Choroid plexus epithelial cell (primary cell): ENCODE results near the gene MYOG.
A peak's percentile ranks its signal among the peaks of the same experiment; 100 is the strongest.

Source experiments
- DNase-seq: peaks from one replicate; pipeline ENCODE4 v3.0.0-alpha.2; 2010; ENCODE audit warnings: low read depth
- H3K4me3 ChIP-seq: 2 replicates; pipeline ENCODE4 v1.5.1; 2011; ENCODE audit warnings: low read depth, mild to moderate bottlenecking, control low read depth, low read length, moderate library complexity
- TF ChIP-seq, protein P1 (sequence below): conservative IDR thresholded peaks from 2 replicates; pipeline ENCODE4 v1.5.1; 2011; ENCODE audit warnings: low read depth, mild to moderate bottlenecking, control low read depth, inconsistent platforms, low read length, moderate library complexity

The MYOG gene

DNA sequence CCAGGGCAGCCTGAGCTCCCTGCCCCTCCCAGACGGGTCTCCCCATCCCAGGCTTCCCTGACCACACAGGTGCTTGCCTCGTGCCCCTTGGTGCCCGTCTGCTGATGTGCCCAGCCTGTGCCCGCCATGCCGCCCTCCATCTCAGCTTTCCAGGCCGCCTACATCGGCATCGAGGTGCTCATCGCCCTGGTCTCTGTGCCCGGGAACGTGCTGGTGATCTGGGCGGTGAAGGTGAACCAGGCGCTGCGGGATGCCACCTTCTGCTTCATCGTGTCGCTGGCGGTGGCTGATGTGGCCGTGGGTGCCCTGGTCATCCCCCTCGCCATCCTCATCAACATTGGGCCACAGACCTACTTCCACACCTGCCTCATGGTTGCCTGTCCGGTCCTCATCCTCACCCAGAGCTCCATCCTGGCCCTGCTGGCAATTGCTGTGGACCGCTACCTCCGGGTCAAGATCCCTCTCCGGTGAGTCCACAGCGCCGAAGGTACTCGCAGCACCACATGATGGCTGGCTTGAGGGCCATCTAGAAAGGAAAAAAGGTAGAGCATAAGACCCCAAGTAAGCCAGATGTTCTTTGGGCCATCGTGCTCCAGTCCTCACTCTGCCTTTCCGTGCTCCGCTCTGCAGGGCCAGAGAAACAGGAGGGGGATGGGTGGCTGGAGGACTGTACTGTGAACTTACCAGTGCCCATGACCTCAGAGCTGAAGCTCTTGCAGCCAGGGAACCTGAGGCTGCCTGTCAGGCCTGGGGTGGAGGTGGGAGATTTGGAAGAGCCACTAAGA lies 43.1 kb upstream of the MYOG start:
- DNase-seq: no peak
- TF ChIP-seq, protein P1, sequence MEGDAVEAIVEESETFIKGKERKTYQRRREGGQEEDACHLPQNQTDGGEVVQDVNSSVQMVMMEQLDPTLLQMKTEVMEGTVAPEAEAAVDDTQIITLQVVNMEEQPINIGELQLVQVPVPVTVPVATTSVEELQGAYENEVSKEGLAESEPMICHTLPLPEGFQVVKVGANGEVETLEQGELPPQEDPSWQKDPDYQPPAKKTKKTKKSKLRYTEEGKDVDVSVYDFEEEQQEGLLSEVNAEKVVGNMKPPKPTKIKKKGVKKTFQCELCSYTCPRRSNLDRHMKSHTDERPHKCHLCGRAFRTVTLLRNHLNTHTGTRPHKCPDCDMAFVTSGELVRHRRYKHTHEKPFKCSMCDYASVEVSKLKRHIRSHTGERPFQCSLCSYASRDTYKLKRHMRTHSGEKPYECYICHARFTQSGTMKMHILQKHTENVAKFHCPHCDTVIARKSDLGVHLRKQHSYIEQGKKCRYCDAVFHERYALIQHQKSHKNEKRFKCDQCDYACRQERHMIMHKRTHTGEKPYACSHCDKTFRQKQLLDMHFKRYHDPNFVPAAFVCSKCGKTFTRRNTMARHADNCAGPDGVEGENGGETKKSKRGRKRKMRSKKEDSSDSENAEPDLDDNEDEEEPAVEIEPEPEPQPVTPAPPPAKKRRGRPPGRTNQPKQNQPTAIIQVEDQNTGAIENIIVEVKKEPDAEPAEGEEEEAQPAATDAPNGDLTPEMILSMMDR: no peak
- H3K4me3 ChIP-seq: no peak overlapping the region

DNA sequence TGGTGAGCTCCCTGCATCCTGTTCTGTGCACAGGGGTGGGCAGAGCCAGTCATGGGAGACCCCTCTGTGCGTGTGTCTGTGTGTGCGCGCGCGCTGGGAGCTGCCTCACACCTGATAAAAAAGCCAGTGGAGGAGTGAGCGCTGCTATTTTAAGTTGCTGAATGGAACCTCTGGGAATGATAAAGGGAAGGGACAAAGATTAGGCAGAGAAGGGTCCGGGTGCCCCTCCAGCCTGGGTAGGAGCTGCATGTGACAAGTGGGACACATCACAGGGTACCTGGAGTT lies 42.6 kb upstream of the MYOG start:
- peak overlapping the region; percentile 17 for H3K4me3 ChIP-seq
- TF ChIP-seq, protein P1: no peak

DNA sequence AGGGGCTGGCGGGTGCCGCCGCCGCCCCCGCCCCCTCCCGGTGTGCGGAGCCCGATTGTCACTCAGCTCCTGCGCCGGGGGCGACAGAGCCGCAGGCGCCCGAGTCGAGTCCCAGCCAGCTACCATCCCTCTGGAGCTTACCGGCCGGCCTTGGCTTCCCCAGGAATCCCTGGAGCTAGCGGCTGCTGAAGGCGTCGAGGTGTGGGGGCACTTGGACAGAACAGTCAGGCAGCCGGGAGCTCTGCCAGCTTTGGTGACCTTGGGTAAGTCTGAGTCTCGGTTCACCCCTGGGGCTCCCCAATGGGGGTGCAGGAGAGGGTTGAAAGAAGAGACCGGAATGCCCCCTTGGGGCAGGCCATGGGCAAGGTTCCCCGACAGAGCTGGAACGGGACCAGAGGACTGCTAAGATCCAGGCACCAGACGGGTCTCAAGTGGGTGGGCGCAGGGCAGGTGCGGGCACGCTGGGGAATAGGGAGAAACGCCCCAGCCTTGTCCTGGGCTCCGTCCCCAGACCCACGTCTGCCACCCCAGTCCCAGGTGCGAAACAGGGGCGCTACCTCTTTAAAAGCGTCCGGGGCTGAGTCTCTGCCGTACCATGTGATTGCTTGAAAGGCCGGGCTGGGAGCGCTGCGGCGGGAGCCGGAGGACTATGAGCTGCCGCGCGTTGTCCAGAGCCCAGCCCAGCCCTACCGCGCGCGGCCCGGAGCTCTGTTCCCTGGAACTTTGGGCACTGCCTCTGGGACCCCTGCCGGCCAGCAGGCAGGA lies 42.0 kb upstream of the MYOG start, which contains the start of gene ADORA1:
TSS of gene ADORA1 (plus strand) at position 61 of the 765 bp plus-strand sequence. CDS start 1,116 bp downstream, outside the sequence.
- TF ChIP-seq, protein P1: no peak
- peak within 1 kb of the TSS; percentile 33 for H3K4me3 ChIP-seq
- DNase-seq: peak; percentile 57

More for the DNA sequence above, 42.6 kb upstream of the MYOG start:
- no peak for DNase-seq

DNA sequence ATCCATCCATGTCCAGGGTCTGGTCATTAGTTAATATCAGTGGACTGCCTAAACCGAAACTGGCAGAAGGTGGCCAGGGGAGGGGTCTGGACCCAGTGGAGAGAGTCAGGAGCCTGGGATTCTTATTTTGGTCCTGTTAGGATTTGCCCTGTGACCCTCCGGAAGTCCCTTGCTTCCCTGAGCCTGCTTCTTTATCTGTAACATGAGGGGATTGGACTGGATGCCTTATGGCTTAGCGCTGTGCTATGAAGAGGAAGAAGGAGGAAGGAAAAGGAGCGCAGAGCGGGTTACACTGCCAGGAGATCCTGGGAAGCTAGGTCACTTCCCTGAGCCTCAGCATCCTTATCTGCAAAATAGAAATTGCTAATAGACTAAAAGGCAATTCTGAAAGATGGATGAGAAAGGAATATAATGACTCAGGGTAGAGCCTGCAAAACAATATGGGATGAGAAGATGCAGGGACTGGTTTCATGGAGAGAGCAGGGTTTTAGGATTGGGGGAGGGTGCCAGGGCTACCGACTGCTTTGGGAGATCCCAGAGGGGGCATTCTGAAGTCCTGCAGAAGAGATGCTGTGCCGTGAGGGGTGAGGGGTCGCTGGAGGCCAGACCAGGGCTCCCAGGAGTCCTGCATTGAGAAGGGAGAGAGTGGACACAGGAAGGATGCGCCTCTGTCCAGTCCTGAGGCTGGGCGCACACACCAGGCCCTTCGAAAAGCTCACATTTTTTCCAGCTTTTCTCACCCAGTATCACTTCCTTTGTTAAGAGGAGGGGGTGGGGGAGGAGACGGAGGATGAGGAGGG lies 41.3 kb upstream of the MYOG start:
- DNase-seq: no peak
- TF ChIP-seq, protein P1: no peak
- H3K4me3 ChIP-seq: no peak overlapping the region

DNA sequence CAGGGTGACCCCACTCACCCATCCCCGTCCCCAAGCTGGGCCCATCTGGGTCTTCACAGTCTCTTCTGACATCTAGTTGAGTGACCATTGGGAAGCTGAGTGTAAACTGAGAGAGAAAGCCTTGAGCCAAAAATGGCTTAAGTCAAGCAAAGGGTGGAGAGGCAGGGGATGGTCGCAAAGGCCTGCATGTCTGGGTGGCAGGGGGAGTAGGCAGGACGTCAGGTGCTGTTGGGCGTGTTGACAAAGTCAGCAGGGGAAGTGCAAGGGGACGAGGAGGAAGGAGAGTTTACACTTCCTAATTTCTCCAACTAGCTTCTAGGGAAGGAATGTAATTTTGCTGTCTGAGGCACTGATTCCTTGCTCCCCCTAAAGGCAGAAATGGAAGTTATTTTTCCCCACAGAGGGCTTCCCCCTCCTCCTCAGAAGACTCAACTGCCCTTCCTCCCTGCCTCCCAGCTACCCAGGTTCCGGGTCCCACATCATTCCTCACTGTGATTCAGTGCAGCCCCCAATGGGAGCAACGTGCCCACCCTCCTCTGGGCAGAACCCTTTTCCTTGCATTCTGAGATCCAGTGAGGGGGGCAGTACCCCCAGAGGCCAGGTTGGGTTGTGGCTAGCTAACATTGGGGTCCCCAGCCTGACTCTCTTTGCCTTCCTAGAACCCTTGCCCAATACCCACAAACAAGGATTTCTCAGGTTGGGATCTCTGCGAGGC lies 40.5 kb upstream of the MYOG start:
- H3K4me3 ChIP-seq: no peak overlapping the region
- TF ChIP-seq, protein P1: peak; percentile 67
- DNase-seq: peak; percentile 48

DNA sequence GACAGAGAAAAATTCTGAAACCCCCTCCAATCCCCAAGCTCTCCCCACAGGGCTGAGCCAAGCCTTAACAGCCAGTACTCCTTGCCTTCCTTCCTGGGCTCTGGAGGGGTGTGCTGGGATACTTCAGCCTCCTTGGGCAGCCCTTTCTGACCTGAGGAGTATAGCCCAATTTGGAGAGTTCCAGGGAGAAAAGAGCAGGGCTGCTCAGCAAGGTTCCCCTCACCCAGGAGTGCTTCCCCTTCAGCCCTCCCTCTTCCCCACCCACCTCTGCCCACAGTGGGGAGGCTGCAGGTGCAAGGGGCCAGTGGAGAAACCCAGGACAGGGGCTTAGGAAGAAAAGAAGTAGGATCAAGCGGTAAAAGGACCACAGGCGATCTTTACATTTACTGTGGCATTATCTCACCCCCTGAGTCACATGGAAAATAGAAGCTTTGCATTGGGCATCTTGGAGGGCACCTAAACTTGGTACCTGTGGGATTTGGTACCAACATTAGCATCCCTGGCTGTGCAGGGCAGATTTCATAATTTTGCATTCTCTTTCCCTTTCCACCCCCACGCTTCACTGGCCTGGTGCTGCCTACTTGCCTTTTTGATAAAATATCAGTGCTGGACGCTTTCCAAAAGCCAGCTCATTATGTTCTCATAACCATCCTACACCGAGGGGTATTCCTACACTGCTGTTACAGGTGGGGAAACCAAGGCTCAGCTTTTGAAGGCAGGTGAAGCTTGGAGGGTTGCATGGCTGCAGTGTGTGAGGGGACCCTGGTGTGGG lies 38.9 kb upstream of the MYOG start:
- no peak for DNase-seq
- H3K4me3 ChIP-seq: no peak overlapping the region
- TF ChIP-seq, protein P1: no peak
